Measurements from ENCODE around the gene KIAA0040.

Gene KIAA0040

GRCh38 chr1:175164751-175165150 lies 27.8 kb downstream of the KIAA0040 start:
- DNase-seq (ENCODE audit: low spot score) (no peak), ATAC-seq (ENCODE audit: low read depth) (no peak)
- H3K4me3 ChIP-seq (ENCODE audit: severe bottlenecking): no peak overlapping the region
- H3K27ac ChIP-seq (ENCODE audit: poor library complexity, severe bottlenecking): no peak overlapping the region
- no peaks in the 10 kb centered on the region for H3K27me3 ChIP-seq (ENCODE audit: insufficient read depth, poor library complexity, severe bottlenecking)
- no peaks in the 10 kb centered on the region for H3K9me3 ChIP-seq (ENCODE audit: severe bottlenecking)
- TF ChIP-seq, protein P1, sequence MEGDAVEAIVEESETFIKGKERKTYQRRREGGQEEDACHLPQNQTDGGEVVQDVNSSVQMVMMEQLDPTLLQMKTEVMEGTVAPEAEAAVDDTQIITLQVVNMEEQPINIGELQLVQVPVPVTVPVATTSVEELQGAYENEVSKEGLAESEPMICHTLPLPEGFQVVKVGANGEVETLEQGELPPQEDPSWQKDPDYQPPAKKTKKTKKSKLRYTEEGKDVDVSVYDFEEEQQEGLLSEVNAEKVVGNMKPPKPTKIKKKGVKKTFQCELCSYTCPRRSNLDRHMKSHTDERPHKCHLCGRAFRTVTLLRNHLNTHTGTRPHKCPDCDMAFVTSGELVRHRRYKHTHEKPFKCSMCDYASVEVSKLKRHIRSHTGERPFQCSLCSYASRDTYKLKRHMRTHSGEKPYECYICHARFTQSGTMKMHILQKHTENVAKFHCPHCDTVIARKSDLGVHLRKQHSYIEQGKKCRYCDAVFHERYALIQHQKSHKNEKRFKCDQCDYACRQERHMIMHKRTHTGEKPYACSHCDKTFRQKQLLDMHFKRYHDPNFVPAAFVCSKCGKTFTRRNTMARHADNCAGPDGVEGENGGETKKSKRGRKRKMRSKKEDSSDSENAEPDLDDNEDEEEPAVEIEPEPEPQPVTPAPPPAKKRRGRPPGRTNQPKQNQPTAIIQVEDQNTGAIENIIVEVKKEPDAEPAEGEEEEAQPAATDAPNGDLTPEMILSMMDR (IDR thresholded peaks at IDR 0.05; ENCODE audit: poor library complexity, severe bottlenecking): no peak
- peaks cover 12% of the 10 kb centered on the region for H3K4me1 ChIP-seq (ENCODE audit: insufficient read depth, poor library complexity, severe bottlenecking)
- peaks cover 74% of the 10 kb centered on the region for H3K36me3 ChIP-seq (ENCODE audit: low read depth)

GRCh38 chr1:175163702-175164101 lies 28.9 kb downstream of the KIAA0040 start:
- Histone ChIP-seq H3K27me3 (ENCODE audit: insufficient read depth, poor library complexity, severe bottlenecking) (no peaks in the 10 kb centered on the region), H3K36me3 (ENCODE audit: low read depth) (peaks cover 78% of the 10 kb centered on the region), H3K4me3 (ENCODE audit: severe bottlenecking) (no peak overlapping the region), H3K9me3 (ENCODE audit: severe bottlenecking) (no peaks in the 10 kb centered on the region), H3K27ac (ENCODE audit: poor library complexity, severe bottlenecking) (no peak overlapping the region), H3K4me1 (ENCODE audit: insufficient read depth, poor library complexity, severe bottlenecking) (peaks cover 1% of the 10 kb centered on the region)
- ATAC-seq (ENCODE audit: low read depth): no peak
- DNase-seq (ENCODE audit: low spot score): no peak
- TF ChIP-seq, protein P1 (IDR thresholded peaks at IDR 0.05; ENCODE audit: poor library complexity, severe bottlenecking): no peak

DNA sequence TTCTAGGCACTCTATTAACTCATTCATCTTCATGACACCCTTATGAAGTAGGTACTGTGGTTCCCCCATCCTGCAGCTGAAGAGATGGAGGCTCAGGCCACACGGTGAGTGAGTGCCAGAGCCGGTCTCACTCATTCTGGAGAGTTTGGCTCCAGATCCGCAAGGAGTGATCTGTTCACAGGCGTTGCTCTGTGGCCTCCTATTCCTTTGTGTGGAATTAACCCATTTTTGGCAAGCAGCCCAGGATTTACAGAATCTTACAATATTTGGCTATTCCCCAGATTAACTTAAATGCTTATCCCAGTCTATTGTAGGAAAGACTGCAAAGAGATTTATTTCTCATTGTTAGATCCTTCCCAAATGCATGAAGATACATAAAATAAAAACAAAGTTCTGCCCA lies 29.6 kb downstream of the KIAA0040 start:
- Histone ChIP-seq H3K4me3 (ENCODE audit: severe bottlenecking) (no peak overlapping the region), H3K27ac (ENCODE audit: poor library complexity, severe bottlenecking) (no peak overlapping the region), H3K4me1 (ENCODE audit: insufficient read depth, poor library complexity, severe bottlenecking) (no peaks in the 10 kb centered on the region), H3K36me3 (ENCODE audit: low read depth) (peaks cover 71% of the 10 kb centered on the region), H3K9me3 (ENCODE audit: severe bottlenecking) (no peaks in the 10 kb centered on the region), H3K27me3 (ENCODE audit: insufficient read depth, poor library complexity, severe bottlenecking) (no peaks in the 10 kb centered on the region)
- ATAC-seq (ENCODE audit: low read depth): no peak
- no peak for DNase-seq (ENCODE audit: low spot score)
- TF ChIP-seq, protein P1 (IDR thresholded peaks at IDR 0.05; ENCODE audit: poor library complexity, severe bottlenecking): no peak

DNA sequence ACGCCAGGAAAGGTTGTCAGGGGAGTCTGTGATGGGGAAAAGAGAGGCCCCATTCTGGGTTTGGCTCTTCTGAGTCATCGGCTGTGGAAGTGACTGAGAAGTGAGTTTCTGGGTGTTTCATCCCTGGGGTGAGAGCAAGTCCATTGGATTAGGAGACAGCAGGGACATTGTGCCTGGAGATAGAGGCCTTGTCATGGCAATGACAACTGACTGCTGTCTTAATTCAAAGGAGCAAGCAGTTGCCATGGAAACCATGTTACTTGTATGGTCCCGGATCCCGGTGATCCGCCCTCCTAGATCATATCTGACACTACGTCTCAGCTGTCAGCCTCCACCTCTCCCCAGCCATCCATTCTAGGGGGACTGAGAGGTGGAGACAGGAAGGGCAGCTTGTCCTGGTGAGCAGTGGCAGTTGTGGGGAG lies 34.4 kb downstream of the KIAA0040 start:
- Histone ChIP-seq H3K4me1 (ENCODE audit: insufficient read depth, poor library complexity, severe bottlenecking) (no peaks in the 10 kb centered on the region), H3K9me3 (ENCODE audit: severe bottlenecking) (no peaks in the 10 kb centered on the region), H3K36me3 (ENCODE audit: low read depth) (peaks cover 31% of the 10 kb centered on the region), H3K27ac (ENCODE audit: poor library complexity, severe bottlenecking) (no peak overlapping the region), H3K4me3 (ENCODE audit: severe bottlenecking) (no peak overlapping the region), H3K27me3 (ENCODE audit: insufficient read depth, poor library complexity, severe bottlenecking) (peaks cover 10% of the 10 kb centered on the region)
- DNase-seq (ENCODE audit: low spot score) (no peak), ATAC-seq (ENCODE audit: low read depth) (peak; percentile 34; the same call in 1 of the 3 replicates)
- TF ChIP-seq, protein P1 (IDR thresholded peaks at IDR 0.05; ENCODE audit: poor library complexity, severe bottlenecking): no peak

DNA sequence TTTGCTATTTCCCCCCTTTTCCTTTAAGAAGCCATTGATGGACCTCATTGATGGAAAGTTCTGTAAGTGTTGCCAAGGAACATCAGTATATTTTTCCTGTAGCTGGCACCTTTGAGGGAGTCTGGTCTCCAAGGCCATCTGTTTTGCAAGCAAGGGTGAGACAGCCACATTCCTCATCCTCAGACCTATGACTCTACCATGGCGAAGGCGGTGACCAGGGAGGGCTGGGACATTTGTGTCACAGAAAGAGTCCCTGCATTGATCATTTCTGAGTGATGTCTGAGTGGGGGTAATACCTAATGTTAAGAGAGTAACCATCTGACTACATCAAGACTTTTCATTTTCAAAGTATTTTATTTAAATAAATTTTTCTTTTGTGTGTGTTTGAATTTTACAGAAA lies 35.4 kb downstream of the KIAA0040 start:
- TF ChIP-seq, protein P1 (IDR thresholded peaks at IDR 0.05; ENCODE audit: poor library complexity, severe bottlenecking): no peak
- H3K27me3 ChIP-seq (ENCODE audit: insufficient read depth, poor library complexity, severe bottlenecking): peaks cover 19% of the 10 kb centered on the region
- no peak for ATAC-seq (ENCODE audit: low read depth)

More for the DNA sequence above, 35.4 kb downstream of the KIAA0040 start:
- H3K9me3 ChIP-seq (ENCODE audit: severe bottlenecking): no peaks in the 10 kb centered on the region
- no peak for DNase-seq (ENCODE audit: low spot score)
- H3K4me1 ChIP-seq (ENCODE audit: insufficient read depth, poor library complexity, severe bottlenecking): no peaks in the 10 kb centered on the region
- peaks cover 23% of the 10 kb centered on the region; the same call in 1 of the 2 replicates for H3K36me3 ChIP-seq (ENCODE audit: low read depth)
- no peak overlapping the region for H3K4me3 ChIP-seq (ENCODE audit: severe bottlenecking)
- no peak overlapping the region for H3K27ac ChIP-seq (ENCODE audit: poor library complexity, severe bottlenecking)
